Astrocyte (in vitro differentiated cells and primary cell): ENCODE data around the gene ESCO1.

Source experiments
- CTCF ChIP-seq: IDR thresholded peaks from 2 replicates; pipeline ENCODE4 v1.5.1; 2011; ENCODE audit warnings: low read depth, mild to moderate bottlenecking, inconsistent platforms, low read length, moderate library complexity; ENCODE audit not compliant: insufficient read depth
- EZH2 ChIP-seq: IDR thresholded peaks from 2 replicates; pipeline ENCODE4 v1.6.1; 2012; ENCODE audit warnings: mild to moderate bottlenecking, low read length, inconsistent platforms; ENCODE audit not compliant: insufficient read depth

- TF ChIP-seq CTCF (no peak), EZH2 (no peak)
Observed at GRCh38 chr18:21557607-21558253, 42.8 kb downstream of the ESCO1 start.
